GM10248 (cell line): ENCODE measurements around the gene REEP2.
A peak's percentile ranks its signal among the peaks of the same experiment; 100 is the strongest.
"Not testable (repeated sequence)": the region's sequence is repeated elsewhere in the genome, so short reads cannot be mapped to it uniquely, and the experiment has no call there.

Source experiments
- CTCF ChIA-PET: fragments of 300-600 bp; sonication (Branson Sonifier 250); formaldehyde crosslinking; extraction: SDS; loops from one replicate; lab custom pipeline; 2021; ENCODE audit warnings: antibody characterized with exemption; lab: Yijun Ruan, JAX
- POLR2A ChIA-PET: fragments of 350-650 bp; sonication (Branson Sonifier 250); formaldehyde crosslinking; extraction: SDS; loops from one replicate; lab custom pipeline; 2020; ENCODE audit warnings: antibody characterized with exemption; lab: Yijun Ruan, JAX
- DNase-seq: peaks from one replicate; pipeline ENCODE4 v3.0.0; 2012; ENCODE audit errors: extremely low spot score
- CTCF ChIP-seq: IDR thresholded peaks from 2 replicates; pipeline ENCODE4 v1.5.1; 2012; ENCODE audit warnings: mild to moderate bottlenecking, low read depth; ENCODE audit errors: extremely low read depth, missing control alignments, control extremely low read depth

The REEP2 gene

GRCh38 chr5:138438724-138439476 is at the start of gene REEP2:
Gene REEP2, plus strand, starts transcription at chr5:138439057. Its CDS starts 152 bp downstream, at chr5:138439209.
- peak; percentile 90 for DNase-seq
- CTCF ChIA-PET, result interaction anchor here (0.6 to 3.8 kb wide), 9 partner anchors 10 to 253 kb away, joined by 3 to 39 read pairs (median 3); partner anchors contain the start of gene KDM3B
- POLR2A ChIA-PET, result interaction anchor here (0.5 to 2.2 kb wide), 2 partner anchors 27 to 684 kb away, joined by 5 to 10 read pairs; partner anchors contain the start of gene EGR1
- no peak for TF ChIP-seq CTCF

GRCh38 chr5:138389332-138389731 is 49.5 kb upstream of the REEP2 start:
- DNase-seq, result no peak
- CTCF ChIA-PET, result interaction anchor here (5.5 to 8.7 kb wide), 2 partner anchors 19 to 36 kb away, joined by 27 to 54 read pairs; partner anchors contain the start of gene KDM3B
- POLR2A ChIA-PET, result no interaction called here
- TF ChIP-seq CTCF, result no peak

- POLR2A ChIA-PET, DNase-seq: not testable (repeated sequence)
- CTCF ChIA-PET, result interaction anchor here (0.9 to 1.3 kb wide), 2 partner anchors 10 to 38 kb away, joined by 3 to 4 read pairs; partner anchors contain the start of gene KDM3B
These were observed 48.9 kb upstream of the REEP2 start for GRCh38 chr5:138389911-138390310.

GRCh38 chr5:138391859-138392386 is 46.9 kb upstream of the REEP2 start:
- DNase-seq, result no peak
- ChIA-PET POLR2A (no interaction called here), CTCF (interaction anchor here (2.2 to 2.8 kb wide), 2 partner anchors 39 to 40 kb away, joined by 8 read pairs; partner anchors contain the start of gene KDM3B)
- TF ChIP-seq CTCF, result no peak

- no peak for TF ChIP-seq CTCF
- ChIA-PET POLR2A (no interaction called here), CTCF (interaction anchor here (0.8 to 2.4 kb wide), 2 partner anchors 47 to 51 kb away, joined by 3 to 7 read pairs; no protein-coding TSS in a partner anchor)
- DNase-seq, result peak; percentile 38
These were observed 36.2 kb upstream of the REEP2 start for GRCh38 chr5:138402640-138403039.

- no peak for TF ChIP-seq CTCF
- DNase-seq, result peak; percentile 47
- ChIA-PET POLR2A (interaction anchor here (0.6 kb wide), 1 partner anchor 127 kb away, joined by 6 read pairs; no protein-coding TSS in a partner anchor), CTCF (interaction anchor here (1.3 to 3.0 kb wide), 4 partner anchors 17 to 56 kb away, joined by 3 to 22 read pairs (median 5); partner anchors contain the start of gene KDM3B)
These were observed 30.8 kb upstream of the REEP2 start for GRCh38 chr5:138408023-138408422.
